GM23338 (cell line): ENCODE measurements around the gene SASH3.

Experiments
- CREB1 ChIP-seq: fragments of 250-450 bp; sonication (Bioruptor Pico); IDR thresholded peaks from 2 replicates; pipeline ENCODE4 v1.5.0; 2020; ENCODE audit warnings: low read depth, mild to moderate bottlenecking, moderate library complexity
- JUNB ChIP-seq: IDR thresholded peaks from one replicate; pipeline ENCODE4 v1.6.1; 2016; ENCODE audit warnings: antibody characterized with exemption; ENCODE audit not compliant: unreplicated experiment
- POLR2AphosphoS5 ChIP-seq: IDR thresholded peaks from 2 replicates; pipeline ENCODE4 v1.6.1; 2016; ENCODE audit warnings: antibody characterized with exemption, low read depth
- REST ChIP-seq: IDR thresholded peaks from one replicate; pipeline ENCODE4 v1.6.1; 2018; ENCODE audit warnings: antibody characterized with exemption; ENCODE audit not compliant: unreplicated experiment
- ZNF114 ChIP-seq: fragments of 250-450 bp; sonication (Bioruptor Pico); IDR thresholded peaks from 2 replicates; pipeline ENCODE4 v1.5.0; 2020; ENCODE audit warnings: mild to moderate bottlenecking, moderate library complexity
- TF ChIP-seq, protein P1 (sequence below), 2 experiments: fragments of 200-600 bp in 1 of 2; sonication (generic) in 1 of 2; conservative IDR thresholded peaks; 2 replicates each; pipeline versions ENCODE4 v1.5.1 to v1.6.1; 2016 to 2017; ENCODE audit warnings: antibody characterized with exemption in 2 of 2, low read depth in 2 of 2, mild to moderate bottlenecking in 2 of 2, moderate library complexity in 1 of 2

- TF ChIP-seq, protein P1, sequence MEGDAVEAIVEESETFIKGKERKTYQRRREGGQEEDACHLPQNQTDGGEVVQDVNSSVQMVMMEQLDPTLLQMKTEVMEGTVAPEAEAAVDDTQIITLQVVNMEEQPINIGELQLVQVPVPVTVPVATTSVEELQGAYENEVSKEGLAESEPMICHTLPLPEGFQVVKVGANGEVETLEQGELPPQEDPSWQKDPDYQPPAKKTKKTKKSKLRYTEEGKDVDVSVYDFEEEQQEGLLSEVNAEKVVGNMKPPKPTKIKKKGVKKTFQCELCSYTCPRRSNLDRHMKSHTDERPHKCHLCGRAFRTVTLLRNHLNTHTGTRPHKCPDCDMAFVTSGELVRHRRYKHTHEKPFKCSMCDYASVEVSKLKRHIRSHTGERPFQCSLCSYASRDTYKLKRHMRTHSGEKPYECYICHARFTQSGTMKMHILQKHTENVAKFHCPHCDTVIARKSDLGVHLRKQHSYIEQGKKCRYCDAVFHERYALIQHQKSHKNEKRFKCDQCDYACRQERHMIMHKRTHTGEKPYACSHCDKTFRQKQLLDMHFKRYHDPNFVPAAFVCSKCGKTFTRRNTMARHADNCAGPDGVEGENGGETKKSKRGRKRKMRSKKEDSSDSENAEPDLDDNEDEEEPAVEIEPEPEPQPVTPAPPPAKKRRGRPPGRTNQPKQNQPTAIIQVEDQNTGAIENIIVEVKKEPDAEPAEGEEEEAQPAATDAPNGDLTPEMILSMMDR (conservative IDR thresholded peaks at IDR 0.05; ENCODE audit: low read depth in 2 of 2): no peak
- no peak for TF ChIP-seq JUNB
- no peak for TF ChIP-seq CREB1 (CRISPR knock-in tag)
- no peak for TF ChIP-seq POLR2AphosphoS5
- no peak for TF ChIP-seq REST
- no peak for TF ChIP-seq ZNF114 (CRISPR knock-in tag)
Observed at GRCh38 chrX:129741880-129742758, 37.6 kb upstream of the SASH3 start.
